HCT116 (cell line): Measurements from ENCODE around the gene UBA5. TPM values are rescaled to one million over a fixed set of nuclear protein-coding genes. Genes with fewer than 3 reads are reported as not detected.

Experiments
- ATAC-seq: fragments of 200-7000 bp; cut with Tn5 transposase; 2 replicates; pipeline ENCODE4 v1.9.1; 2020; ENCODE audit warnings: mild to moderate bottlenecking, moderate library complexity
- BruUV-seq: library from RNA; stranded (reverse); fragments of 400-500 nt; replicated peaks from 2 replicates; lab custom pipeline; 2021; lab: Mats Ljungman, UMichigan
- CTCF ChIA-PET: fragments of 300-600 bp; sonication (Branson Sonifier 250); formaldehyde crosslinking; loops from one replicate; lab custom pipeline; 2021; ENCODE audit warnings: antibody characterized with exemption; lab: Charles Lee
- POLR2A ChIA-PET: fragments of 300-600, 350-600 bp; sonication (Branson Sonifier 250); formaldehyde crosslinking; loops from one replicate; lab custom pipeline; 2021; ENCODE audit warnings: antibody characterized with exemption; lab: Charles Lee
- RAD21 ChIA-PET, 2 experiments: fragments of 300-600 bp; sonication (Branson Sonifier 250); formaldehyde crosslinking; loops; one replicate each; lab custom pipeline; 2023; ENCODE audit warnings: low total read pairs in 2 of 2; ENCODE audit not compliant: uncharacterized antibody in 2 of 2, unreplicated experiment in 2 of 2, low non-redundant PET in 1 of 2; lab: Charles Lee
- DNase-seq: peaks from one replicate; pipeline ENCODE4 v3.0.0-alpha.2; 2010; ENCODE audit warnings: low read depth, low spot score
- H2AFZ ChIP-seq: fragments of 200-600 bp; shearing (Covaris generic), sonication (generic); 2 replicates; pipeline ENCODE4 v1.6.1; 2017; ENCODE audit warnings: low read depth, mixed run types, mixed read lengths, antibody characterized with exemption, low read length; ENCODE audit not compliant: poor library complexity, severe bottlenecking
- H3K27ac ChIP-seq: 2 replicates; pipeline ENCODE4 v1.5.1; 2012; ENCODE audit warnings: low read depth, low read length
- H3K27me3 ChIP-seq: fragments of 200-600 bp; sonication (generic); 2 replicates; pipeline ENCODE4 v1.6.1; 2016; ENCODE audit warnings: mixed run types, low read length, mixed read lengths; ENCODE audit not compliant: insufficient read depth
- H3K36me3 ChIP-seq, 2 experiments: fragments of 200-500 bp in 1 of 2; fragments of 200-600 bp in 1 of 2; sonication (Bioruptor generic) in 1 of 2; sonication (generic) in 1 of 2; 2 replicates each; pipeline versions ENCODE4 v1.5.1 to v1.6.1; 2014 to 2016; ENCODE audit warnings: low read length in 2 of 2, inconsistent platforms in 1 of 2, mixed read lengths in 1 of 2, mixed run types in 1 of 2; ENCODE audit not compliant: insufficient read depth in 2 of 2, control insufficient read depth in 1 of 2
- H3K4me1 ChIP-seq, 2 experiments: fragments of 200-600 bp in 1 of 2; sonication (generic) in 1 of 2; 2 replicates each; pipeline versions ENCODE4 v1.5.1 to v1.6.1; 2012 to 2017; ENCODE audit warnings: low read length in 2 of 2, inconsistent platforms in 1 of 2, mild to moderate bottlenecking in 1 of 2, mixed read lengths in 1 of 2, mixed run types in 1 of 2, moderate library complexity in 1 of 2; ENCODE audit not compliant: insufficient read depth in 2 of 2, control insufficient read depth in 1 of 2
- H3K4me2 ChIP-seq: fragments of 200-600 bp; sonication (generic); 2 replicates; pipeline ENCODE4 v1.6.1; 2017; ENCODE audit warnings: mixed run types, low read length, mixed read lengths
- H3K4me3 ChIP-seq, 2 experiments: fragments of 200-600 bp in 1 of 2; sonication (generic) in 1 of 2; replicated peaks in 1 of 2; 2 replicates each; pipeline ENCODE4 v1.5.1; 2011 to 2016; ENCODE audit warnings: low read length in 2 of 2, control low read depth in 1 of 2, low read depth in 1 of 2, mild to moderate bottlenecking in 1 of 2, mixed read lengths in 1 of 2, mixed run types in 1 of 2
- H3K79me2 ChIP-seq: fragments of 200-600 bp; sonication (generic); 2 replicates; pipeline ENCODE4 v1.6.1; 2017; ENCODE audit warnings: mild to moderate bottlenecking, mixed run types, low read length, moderate library complexity, mixed read lengths; ENCODE audit not compliant: insufficient read depth
- H3K9ac ChIP-seq: fragments of 200-600 bp; sonication (generic); 2 replicates; pipeline ENCODE4 v1.6.1; 2016; ENCODE audit warnings: low read length, mixed read lengths
- H3K9me2 ChIP-seq: fragments of 200-600 bp; sonication (generic), shearing (Covaris generic); 2 replicates; pipeline ENCODE4 v1.6.1; 2017; ENCODE audit warnings: mixed run types, mild to moderate bottlenecking, moderate library complexity; ENCODE audit not compliant: insufficient read depth
- H3K9me3 ChIP-seq, 2 experiments: fragments of 200-500 bp in 1 of 2; fragments of 200-600 bp in 1 of 2; sonication (Bioruptor generic) in 1 of 2; sonication (generic) in 1 of 2; 2 replicates each; pipeline ENCODE4 v1.6.1; 2014 to 2017; ENCODE audit warnings: low read length in 2 of 2, mixed read lengths in 2 of 2, inconsistent platforms in 1 of 2, low read depth in 1 of 2, mild to moderate bottlenecking in 1 of 2, mixed run types in 1 of 2, moderate library complexity in 1 of 2; ENCODE audit not compliant: control insufficient read depth in 1 of 2, insufficient read depth in 1 of 2
- H4K20me1 ChIP-seq: fragments of 200-600 bp; sonication (generic), shearing (Covaris generic); 2 replicates; pipeline ENCODE4 v1.6.1; 2017; ENCODE audit warnings: mixed run types, mild to moderate bottlenecking, moderate library complexity; ENCODE audit not compliant: insufficient read depth
- CBX3 ChIP-seq: IDR thresholded peaks from 2 replicates; pipeline ENCODE4 v1.6.1; 2012; ENCODE audit warnings: low read depth
- CEBPB ChIP-seq: IDR thresholded peaks from 2 replicates; pipeline ENCODE4 v1.6.1; 2012; ENCODE audit warnings: low read depth
- EZH2 ChIP-seq: fragments of 200-600 bp; sonication (generic); IDR thresholded peaks from 2 replicates; pipeline ENCODE4 v1.6.1; 2017; ENCODE audit warnings: antibody characterized with exemption, mixed run types
- EZH2phosphoT487 ChIP-seq: fragments of 200-600 bp; IDR thresholded peaks from 2 replicates; pipeline ENCODE4 v1.6.1; 2018; ENCODE audit warnings: antibody characterized with exemption, borderline replicate concordance
- FOSL1 ChIP-seq: IDR thresholded peaks from 2 replicates; pipeline ENCODE4 v1.6.1; 2012; ENCODE audit warnings: low read depth
- JUND ChIP-seq: IDR thresholded peaks from 2 replicates; pipeline ENCODE4 v1.6.1; 2012
- POLR2AphosphoS5 ChIP-seq: IDR thresholded peaks from 2 replicates; pipeline ENCODE4 v1.6.1; 2011; ENCODE audit warnings: mild to moderate bottlenecking, low read depth, low read length, moderate library complexity
- RAD21 ChIP-seq: IDR thresholded peaks from 2 replicates; pipeline ENCODE4 v1.6.1; 2012; ENCODE audit warnings: low read depth, mild to moderate bottlenecking
- SIN3A ChIP-seq: IDR thresholded peaks from 2 replicates; pipeline ENCODE4 v1.6.1; 2012; ENCODE audit warnings: low read depth
- SP1 ChIP-seq: IDR thresholded peaks from 2 replicates; pipeline ENCODE4 v1.6.1; 2012; ENCODE audit warnings: low read depth
- TCF7L2 ChIP-seq: IDR thresholded peaks from 2 replicates; pipeline ENCODE4 v1.7.0; 2011; ENCODE audit warnings: borderline replicate concordance, inconsistent platforms; ENCODE audit not compliant: insufficient read depth, insufficient read length; ENCODE audit errors: extremely low read depth
- YY1 ChIP-seq: IDR thresholded peaks from 2 replicates; pipeline ENCODE4 v1.6.1; 2011; ENCODE audit warnings: low read length, low read depth, moderate library complexity, mild to moderate bottlenecking; ENCODE audit not compliant: insufficient replicate concordance; ENCODE audit errors: extremely low read depth
- intact Hi-C: fragments of 100-400 bp; cut with micrococcal nuclease; formaldehyde crosslinking; loops from 2 replicates; pipeline ENCODE4 v1.10.0; 2022
- total RNA-seq: library from RNA; stranded (reverse); gene quantifications from one replicate; pipeline ENCODE4 v1.2.1, GENCODE V29; 2021; ENCODE audit not compliant: unreplicated experiment
- TF ChIP-seq, protein P1 (sequence below), 3 experiments: fragments of 200-600 bp in 1 of 3; sonication (generic) in 1 of 3; IDR thresholded peaks in 2 of 3; conservative IDR thresholded peaks in 1 of 3; 2 replicates each; pipeline ENCODE4 v1.5.1; 2012 to 2017; ENCODE audit warnings: low read depth in 2 of 3, low read length in 2 of 3, antibody characterized with exemption in 1 of 3, borderline replicate concordance in 1 of 3, control low read depth in 1 of 3, mild to moderate bottlenecking in 1 of 3, mixed read lengths in 1 of 3, mixed run types in 1 of 3, moderate library complexity in 1 of 3; ENCODE audit not compliant: insufficient read depth in 1 of 3
- TF ChIP-seq, protein P2 (sequence below): IDR thresholded peaks from 2 replicates; pipeline ENCODE4 v1.6.1; 2011; ENCODE audit warnings: mild to moderate bottlenecking, low read length, moderate library complexity; ENCODE audit not compliant: insufficient replicate concordance; ENCODE audit errors: extremely low read depth

The UBA5 gene
- total RNA-seq, 1 experiment from 2014 or later, result 43.7 TPM

DNA sequence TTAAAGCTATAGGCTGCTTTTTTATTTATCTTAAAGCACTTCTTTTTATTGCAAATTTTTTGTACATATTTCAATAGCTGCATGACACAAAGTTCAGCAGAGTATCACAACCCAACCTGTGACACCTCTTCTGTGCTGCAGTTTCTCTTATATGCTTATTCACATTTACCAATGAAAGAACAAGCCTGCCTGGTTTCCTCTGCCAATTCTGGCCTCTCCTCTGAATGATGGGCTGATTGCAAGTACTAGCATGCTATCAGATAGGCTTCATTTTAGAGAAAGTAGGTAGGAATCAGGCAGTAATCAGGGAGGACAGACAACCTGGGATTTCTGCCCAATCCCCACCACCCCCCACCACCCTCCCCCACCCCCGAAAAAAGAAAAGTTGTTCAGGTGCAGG is 36.5 kb upstream of the UBA5 start:
- H3K79me2 ChIP-seq, result no peaks in the 10 kb centered on the region
- ChIA-PET RAD21 (no interaction called here), POLR2A (no interaction called here), CTCF (interaction anchor here (2.1 kb wide), 1 partner anchor 18 kb away, joined by 6 read pairs; no protein-coding TSS in a partner anchor)
- no peaks in the 10 kb centered on the region for H3K36me3 ChIP-seq
- ATAC-seq (no peak), DNase-seq (no peak)
- H2AFZ ChIP-seq, result no peak overlapping the region
- no peak overlapping the region for H3K4me3 ChIP-seq
- no peaks in the 10 kb centered on the region for H4K20me1 ChIP-seq
- H3K9me2 ChIP-seq, result no peaks in the 10 kb centered on the region
- H3K9me3 ChIP-seq, result no peaks in the 10 kb centered on the region
- intact Hi-C loops, result no loop called here
- no peak overlapping the region for H3K27ac ChIP-seq
- BruUV-seq, result no TSS peak
- no peaks in the 10 kb centered on the region for H3K4me1 ChIP-seq
- no peak for TF ChIP-seq EZH2
- TF ChIP-seq CBX3, result no peak
- no peak for TF ChIP-seq TCF7L2
- no peak for TF ChIP-seq FOSL1
- TF ChIP-seq JUND, result no peak
- TF ChIP-seq SIN3A, result no peak
- TF ChIP-seq POLR2AphosphoS5, result no peak
- no peak for TF ChIP-seq CEBPB
- TF ChIP-seq, protein P1, sequence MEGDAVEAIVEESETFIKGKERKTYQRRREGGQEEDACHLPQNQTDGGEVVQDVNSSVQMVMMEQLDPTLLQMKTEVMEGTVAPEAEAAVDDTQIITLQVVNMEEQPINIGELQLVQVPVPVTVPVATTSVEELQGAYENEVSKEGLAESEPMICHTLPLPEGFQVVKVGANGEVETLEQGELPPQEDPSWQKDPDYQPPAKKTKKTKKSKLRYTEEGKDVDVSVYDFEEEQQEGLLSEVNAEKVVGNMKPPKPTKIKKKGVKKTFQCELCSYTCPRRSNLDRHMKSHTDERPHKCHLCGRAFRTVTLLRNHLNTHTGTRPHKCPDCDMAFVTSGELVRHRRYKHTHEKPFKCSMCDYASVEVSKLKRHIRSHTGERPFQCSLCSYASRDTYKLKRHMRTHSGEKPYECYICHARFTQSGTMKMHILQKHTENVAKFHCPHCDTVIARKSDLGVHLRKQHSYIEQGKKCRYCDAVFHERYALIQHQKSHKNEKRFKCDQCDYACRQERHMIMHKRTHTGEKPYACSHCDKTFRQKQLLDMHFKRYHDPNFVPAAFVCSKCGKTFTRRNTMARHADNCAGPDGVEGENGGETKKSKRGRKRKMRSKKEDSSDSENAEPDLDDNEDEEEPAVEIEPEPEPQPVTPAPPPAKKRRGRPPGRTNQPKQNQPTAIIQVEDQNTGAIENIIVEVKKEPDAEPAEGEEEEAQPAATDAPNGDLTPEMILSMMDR (IDR thresholded peaks at IDR 0.05 in 2 of 3, conservative IDR thresholded peaks at IDR 0.05 in 1 of 3; ENCODE audit: borderline replicate concordance in 1 of 3, insufficient read depth in 1 of 3, low read depth in 2 of 3, low read length in 2 of 3), result no peak
- no peak for TF ChIP-seq SP1
- TF ChIP-seq EZH2phosphoT487, result no peak
- TF ChIP-seq, protein P2, sequence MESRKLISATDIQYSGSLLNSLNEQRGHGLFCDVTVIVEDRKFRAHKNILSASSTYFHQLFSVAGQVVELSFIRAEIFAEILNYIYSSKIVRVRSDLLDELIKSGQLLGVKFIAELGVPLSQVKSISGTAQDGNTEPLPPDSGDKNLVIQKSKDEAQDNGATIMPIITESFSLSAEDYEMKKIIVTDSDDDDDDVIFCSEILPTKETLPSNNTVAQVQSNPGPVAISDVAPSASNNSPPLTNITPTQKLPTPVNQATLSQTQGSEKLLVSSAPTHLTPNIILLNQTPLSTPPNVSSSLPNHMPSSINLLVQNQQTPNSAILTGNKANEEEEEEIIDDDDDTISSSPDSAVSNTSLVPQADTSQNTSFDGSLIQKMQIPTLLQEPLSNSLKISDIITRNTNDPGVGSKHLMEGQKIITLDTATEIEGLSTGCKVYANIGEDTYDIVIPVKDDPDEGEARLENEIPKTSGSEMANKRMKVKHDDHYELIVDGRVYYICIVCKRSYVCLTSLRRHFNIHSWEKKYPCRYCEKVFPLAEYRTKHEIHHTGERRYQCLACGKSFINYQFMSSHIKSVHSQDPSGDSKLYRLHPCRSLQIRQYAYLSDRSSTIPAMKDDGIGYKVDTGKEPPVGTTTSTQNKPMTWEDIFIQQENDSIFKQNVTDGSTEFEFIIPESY, result no peak
- TF ChIP-seq RAD21, result no peak
- TF ChIP-seq YY1, result no peak
- H3K4me2 ChIP-seq, result no peak overlapping the region
- H3K27me3 ChIP-seq, result no peaks in the 10 kb centered on the region
- H3K9ac ChIP-seq, result no peak overlapping the region
